Adipocyte (in vitro differentiated cells): Measurements from ENCODE around the gene SENP6.
A peak's percentile ranks its signal among the peaks of the same experiment; 100 is the strongest.
"Not testable (repeated sequence)": the region's sequence is repeated elsewhere in the genome, so short reads cannot be mapped to it uniquely, and the experiment has no call there.

Source experiments
- DNase-seq: peaks from one replicate; pipeline ENCODE4 v3.0.0-alpha.2; 2015; ENCODE audit warnings: low read depth
- H3K27me3 ChIP-seq: replicated peaks from 2 replicates; pipeline ENCODE4 v1.7.0; 2013; ENCODE audit warnings: mild to moderate bottlenecking, low read length, moderate library complexity; ENCODE audit not compliant: control insufficient read depth, insufficient read depth
- H3K36me3 ChIP-seq: 2 replicates; pipeline ENCODE4 v1.7.0; 2013; ENCODE audit warnings: low read length, mild to moderate bottlenecking, moderate library complexity; ENCODE audit not compliant: control insufficient read depth, insufficient read depth, severe bottlenecking
- H3K4me1 ChIP-seq: 2 replicates; pipeline ENCODE4 v1.7.0; 2013; ENCODE audit warnings: mild to moderate bottlenecking, low read length, moderate library complexity; ENCODE audit not compliant: control insufficient read depth, insufficient read depth
- H3K4me3 ChIP-seq: 2 replicates; pipeline ENCODE4 v1.7.0; 2013; ENCODE audit warnings: mild to moderate bottlenecking, low read length, moderate library complexity
- H3K9ac ChIP-seq: 2 replicates; pipeline ENCODE4 v1.7.0; 2013; ENCODE audit warnings: mild to moderate bottlenecking, low read length, moderate library complexity
- H3K9me3 ChIP-seq: 2 replicates; pipeline ENCODE4 v1.7.0; 2013; ENCODE audit warnings: mild to moderate bottlenecking, low read length, moderate library complexity; ENCODE audit not compliant: control insufficient read depth

Gene SENP6

DNA sequence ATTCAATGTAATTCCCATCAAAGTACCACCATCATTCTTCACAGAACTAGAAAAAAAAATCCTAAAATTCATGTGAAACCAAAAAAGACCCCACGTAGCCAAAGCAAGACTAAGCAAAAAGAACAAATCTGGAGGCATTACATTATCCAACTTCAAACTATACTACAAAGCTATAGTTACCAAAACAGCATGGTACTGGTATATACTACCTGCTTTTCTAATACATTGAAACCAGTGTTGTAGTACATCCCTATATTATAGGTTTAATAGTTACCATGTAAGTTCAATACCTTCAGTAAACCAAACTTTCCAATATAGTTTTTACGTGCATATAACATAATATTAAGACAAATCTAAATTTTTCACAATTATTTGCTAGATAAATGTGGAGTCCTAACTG, 17.1 kb upstream of the SENP6 start:
- not testable (repeated sequence) for H3K4me3 ChIP-seq, H3K9ac ChIP-seq, H3K9me3 ChIP-seq, DNase-seq, H3K36me3 ChIP-seq, H3K27me3 ChIP-seq
- H3K4me1 ChIP-seq = peaks cover 15% of the 10 kb centered on the region

DNA sequence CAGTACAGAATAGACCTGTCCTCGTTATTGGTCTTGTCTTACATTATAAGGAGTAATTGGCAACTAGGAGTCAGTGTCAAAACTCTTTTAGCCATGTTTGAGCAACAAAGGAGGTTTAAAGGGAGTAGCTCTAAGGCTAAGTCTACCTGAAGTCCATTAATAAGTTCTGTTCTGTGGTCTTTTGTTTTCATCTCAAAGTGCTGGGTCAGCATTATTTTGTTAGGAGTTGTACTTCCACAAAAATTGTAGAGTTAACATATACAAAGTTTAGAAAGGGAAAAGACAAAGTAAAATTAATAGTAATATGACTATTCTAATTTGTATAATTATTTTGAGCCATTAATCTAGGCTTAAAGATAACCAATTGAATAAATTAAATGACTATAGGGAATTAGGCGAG, 12.7 kb upstream of the SENP6 start:
- no peak overlapping the region for H3K4me3 ChIP-seq
- no peaks in the 10 kb centered on the region for H3K36me3 ChIP-seq
- no peak for DNase-seq
- H3K27me3 ChIP-seq = no peaks in the 10 kb centered on the region
- no peak overlapping the region for H3K9ac ChIP-seq
- no peaks in the 10 kb centered on the region for H3K4me1 ChIP-seq
- H3K9me3 ChIP-seq = peaks cover 8% of the 10 kb centered on the region

DNA sequence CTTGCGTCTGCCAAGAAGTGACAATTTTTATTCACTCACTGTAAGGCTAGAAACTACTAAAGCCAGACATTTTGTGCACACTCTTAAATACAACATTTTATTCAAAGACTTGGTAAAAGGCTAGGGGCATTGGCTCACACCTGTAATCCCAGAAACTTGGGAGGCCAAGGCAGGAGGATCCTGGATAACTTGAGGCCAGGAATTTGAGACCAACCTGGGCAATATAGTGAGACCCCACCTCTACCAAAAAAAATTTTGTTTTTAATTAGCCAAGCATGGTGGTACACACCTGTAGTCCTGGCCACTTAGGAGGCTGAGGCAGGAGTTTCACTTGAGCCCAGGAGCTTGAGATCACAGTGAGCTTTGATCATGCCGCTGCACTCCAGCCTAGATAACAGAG, 11.3 kb upstream of the SENP6 start:
- DNase-seq = no peak
- Histone ChIP-seq H3K4me3 (no peak overlapping the region), H3K27me3 (no peaks in the 10 kb centered on the region), H3K9me3 (no peaks in the 10 kb centered on the region), H3K4me1 (no peaks in the 10 kb centered on the region), H3K36me3 (no peaks in the 10 kb centered on the region), H3K9ac (no peak overlapping the region)

DNA sequence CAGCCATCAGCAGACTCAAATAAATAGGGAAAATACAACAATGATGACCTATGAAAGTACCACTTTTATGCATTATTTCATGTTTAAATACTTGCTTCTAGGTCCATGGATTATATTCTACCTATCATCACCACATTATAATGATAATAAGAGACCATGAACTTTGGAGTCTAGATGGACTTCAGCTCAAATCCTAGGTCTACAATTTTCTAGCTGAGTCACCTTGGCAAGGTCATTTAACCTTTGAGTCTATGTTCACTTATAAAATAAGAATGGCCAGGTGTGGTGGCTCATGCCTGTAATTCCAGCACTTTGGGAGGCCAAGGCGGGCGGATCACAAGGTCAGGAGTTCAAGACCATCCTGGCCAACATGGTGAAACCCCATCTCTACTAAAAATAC, 5.3 kb upstream of the SENP6 start:
- DNase-seq, H3K36me3 ChIP-seq, H3K9ac ChIP-seq: not testable (repeated sequence)

DNA sequence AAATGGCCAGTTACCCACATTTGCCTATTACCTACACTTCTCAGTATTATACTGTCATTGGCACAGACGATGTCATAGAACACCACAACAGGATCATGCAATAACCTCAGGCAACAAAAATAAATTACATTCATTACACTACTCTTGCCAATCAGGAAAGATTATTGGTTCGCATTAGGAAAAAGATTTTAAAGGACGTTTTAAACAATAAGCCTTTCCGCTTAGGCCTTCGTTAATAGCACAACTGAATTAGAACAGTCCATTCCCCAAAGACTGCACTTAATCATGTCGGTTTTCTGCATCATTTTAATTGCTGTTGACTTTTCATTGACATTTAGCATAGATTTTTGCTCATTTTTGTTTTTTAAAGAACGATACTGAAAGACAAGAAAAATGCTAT, 912 bp upstream of the SENP6 start:
- Histone ChIP-seq H3K27me3 (no peaks in the 10 kb centered on the region), H3K9ac (peak overlapping the region; percentile 96), H3K4me1 (peaks cover 13% of the 10 kb centered on the region), H3K9me3 (no peaks in the 10 kb centered on the region), H3K36me3 (no peaks in the 10 kb centered on the region), H3K4me3 (peak overlapping the region; percentile 98)
- DNase-seq = peak; percentile 40

More for the DNA sequence above, 5.3 kb upstream of the SENP6 start:
- H3K4me3 ChIP-seq, H3K9me3 ChIP-seq, H3K4me1 ChIP-seq, H3K27me3 ChIP-seq: not testable (repeated sequence)

DNA sequence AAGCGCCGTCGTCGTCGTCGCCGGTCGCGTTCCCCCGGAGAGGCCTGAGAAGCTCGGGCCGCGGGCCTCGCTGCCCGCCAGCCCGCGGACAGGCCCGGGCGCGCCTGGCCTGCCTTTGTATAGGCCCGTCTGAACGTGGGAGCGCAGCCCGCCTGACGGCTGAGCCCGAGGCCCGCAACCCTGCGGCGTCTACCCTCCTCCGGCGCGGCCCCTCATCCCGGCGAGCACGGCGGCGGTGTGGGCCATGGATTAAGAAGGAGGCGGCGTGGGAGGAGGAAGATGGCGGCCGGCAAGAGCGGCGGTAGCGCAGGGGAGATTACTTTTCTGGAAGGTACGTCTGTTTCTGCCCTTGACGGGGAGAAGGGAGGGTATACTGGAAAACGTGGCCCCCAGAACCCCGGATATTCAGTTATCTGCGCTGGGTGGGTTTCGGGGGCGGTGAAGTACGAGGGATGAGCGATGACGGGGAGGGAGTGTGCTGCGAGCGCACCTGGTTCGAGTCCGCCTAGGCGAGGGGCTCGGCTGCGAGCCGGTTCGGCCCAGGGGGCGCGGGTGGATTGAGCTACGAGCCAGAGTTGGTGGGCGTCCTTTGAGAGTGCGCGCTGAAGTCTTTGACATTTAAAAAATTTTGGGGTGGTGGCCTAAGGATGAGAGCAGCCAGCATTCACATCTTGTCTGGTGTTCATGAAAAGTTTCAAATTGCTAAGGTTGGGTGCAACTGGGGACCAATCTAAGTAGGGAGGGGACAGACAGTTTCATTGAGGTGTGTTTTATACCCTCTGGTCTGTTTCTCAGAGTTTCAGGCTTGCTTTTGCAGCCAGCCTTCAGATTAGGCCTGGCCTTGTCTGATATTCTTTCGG, 796 bp downstream of the SENP6 start:
- H3K36me3 ChIP-seq = no peaks in the 10 kb centered on the region

DNA sequence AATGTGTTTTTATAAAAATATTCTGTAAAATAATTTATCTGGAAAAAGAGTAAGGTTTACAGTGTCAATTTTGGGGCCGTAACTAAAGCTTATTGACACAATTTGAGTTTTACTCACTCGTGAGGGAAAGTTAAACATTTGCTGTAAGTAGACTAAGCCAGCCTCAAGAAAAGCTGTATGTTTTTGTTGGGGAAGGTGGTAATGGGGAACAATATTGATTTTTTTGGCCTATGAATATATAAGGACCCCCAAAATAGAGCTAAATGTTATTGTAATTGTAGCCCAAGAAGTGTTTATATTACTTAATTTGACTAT, 1.4 kb downstream of the SENP6 start:
- no peaks in the 10 kb centered on the region for H3K9me3 ChIP-seq
- H3K9ac ChIP-seq = peak overlapping the region; percentile 96
- H3K27me3 ChIP-seq = no peaks in the 10 kb centered on the region
- peaks cover 13% of the 10 kb centered on the region for H3K4me1 ChIP-seq
- peak; percentile 40 for DNase-seq
- no peaks in the 10 kb centered on the region for H3K36me3 ChIP-seq
- H3K4me3 ChIP-seq = peak overlapping the region; percentile 98

More for the DNA sequence above, 796 bp downstream of the SENP6 start:
- Histone ChIP-seq H3K9ac (peak overlapping the region; percentile 96), H3K9me3 (no peaks in the 10 kb centered on the region), H3K4me1 (peaks cover 13% of the 10 kb centered on the region), H3K4me3 (peak overlapping the region; percentile 98), H3K27me3 (no peaks in the 10 kb centered on the region)
- DNase-seq = peak; percentile 73

DNA sequence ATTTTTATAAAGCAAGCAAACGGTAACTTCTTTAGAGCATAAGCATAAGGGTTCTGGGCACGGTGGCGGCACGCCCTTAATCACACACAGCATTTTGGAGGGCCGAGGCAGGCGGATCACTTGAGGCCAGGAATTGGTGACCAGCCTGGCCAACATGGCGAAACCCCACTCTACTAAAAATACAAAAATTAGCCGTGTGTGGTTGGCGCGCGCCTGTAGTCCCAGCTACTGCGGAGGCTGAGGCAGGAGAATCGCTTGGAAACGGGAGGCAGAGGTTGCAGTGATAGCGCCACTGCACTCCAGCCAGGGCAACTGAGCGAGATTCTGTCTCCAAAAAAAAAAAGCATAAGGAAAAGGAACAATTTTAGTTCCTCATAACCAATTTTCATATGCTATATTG, 2.6 kb downstream of the SENP6 start:
- Histone ChIP-seq H3K9ac (peak overlapping the region; percentile 96), H3K27me3 (no peaks in the 10 kb centered on the region), H3K36me3 (no peaks in the 10 kb centered on the region), H3K4me3 (peak overlapping the region; percentile 98), H3K9me3 (no peaks in the 10 kb centered on the region), H3K4me1 (peaks cover 22% of the 10 kb centered on the region)
- no peak for DNase-seq

DNA sequence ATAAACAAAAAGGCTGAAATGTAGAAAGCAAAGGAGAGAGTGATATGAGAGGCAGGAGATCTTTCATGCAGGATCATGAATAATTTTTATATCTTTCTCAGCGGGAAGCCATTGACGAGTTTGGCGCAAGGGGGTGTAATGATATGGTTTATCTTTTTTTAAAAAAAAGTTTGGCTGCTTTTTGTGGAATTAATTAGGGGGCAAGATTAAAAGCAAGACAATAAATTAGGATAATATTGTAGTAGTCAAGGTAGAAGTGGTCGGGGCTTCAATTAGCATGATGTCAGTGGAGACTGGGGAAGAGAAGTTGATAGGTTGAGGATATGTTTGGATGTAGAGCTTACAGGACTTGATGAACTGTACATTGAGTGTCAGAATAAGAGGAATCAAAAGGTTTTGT, 4.0 kb downstream of the SENP6 start:
- no peak for DNase-seq
- Histone ChIP-seq H3K4me1 (peaks cover 33% of the 10 kb centered on the region), H3K4me3 (no peak overlapping the region), H3K9me3 (no peaks in the 10 kb centered on the region), H3K36me3 (no peaks in the 10 kb centered on the region), H3K9ac (no peak overlapping the region), H3K27me3 (no peaks in the 10 kb centered on the region)

DNA sequence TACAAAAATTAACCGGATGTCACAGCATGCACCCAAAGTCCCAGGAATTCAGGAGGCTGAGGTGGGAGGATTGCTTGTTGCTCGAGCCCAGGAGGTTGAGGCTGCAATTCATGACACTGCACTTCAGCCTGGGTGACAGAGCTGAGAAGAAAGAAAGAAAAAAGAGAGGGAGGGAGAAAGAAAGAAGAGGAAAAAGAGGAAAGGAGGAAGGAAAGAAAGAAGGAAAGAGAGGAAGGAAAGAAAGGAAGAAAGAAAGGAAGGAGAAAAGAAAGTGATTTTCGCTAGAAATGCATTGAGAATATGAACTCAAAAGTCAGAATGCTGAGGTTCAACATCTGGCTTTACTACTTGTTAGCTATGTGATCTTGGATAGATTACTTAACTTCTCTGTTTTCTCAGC, 6.6 kb downstream of the SENP6 start:
- Histone ChIP-seq H3K4me1 (peaks cover 50% of the 10 kb centered on the region), H3K9me3 (no peaks in the 10 kb centered on the region), H3K9ac (no peak overlapping the region), H3K36me3 (no peaks in the 10 kb centered on the region), H3K4me3 (no peak overlapping the region), H3K27me3 (no peaks in the 10 kb centered on the region)
- DNase-seq = no peak

DNA sequence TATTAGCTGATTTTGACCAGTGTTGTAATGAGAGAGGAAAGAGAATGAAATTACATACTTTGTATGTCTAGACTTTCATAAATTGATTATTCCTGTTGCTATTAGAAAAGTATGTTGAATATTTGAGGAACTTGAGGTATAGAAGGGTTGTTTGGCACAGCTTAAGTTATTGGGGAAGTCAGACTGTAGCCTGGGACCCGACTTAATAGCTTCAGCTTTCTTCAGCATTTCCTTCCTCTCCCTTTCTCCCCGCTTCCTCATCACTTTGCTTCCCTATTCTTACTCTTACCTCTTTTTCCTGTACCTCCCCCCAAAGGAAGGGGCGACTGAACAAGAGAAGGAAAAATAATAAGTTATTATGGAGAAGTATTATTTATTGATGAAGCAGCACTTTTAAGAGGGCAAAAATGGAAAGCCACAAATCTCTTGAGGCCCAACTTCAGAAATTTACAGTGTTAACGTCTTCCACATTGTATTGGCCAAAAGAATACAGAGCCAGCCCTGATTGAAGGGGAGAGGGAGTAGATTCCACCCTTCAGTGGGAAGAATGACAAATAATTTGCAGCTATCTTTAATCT, 7.4 kb downstream of the SENP6 start:
- Histone ChIP-seq H3K9me3 (no peaks in the 10 kb centered on the region), H3K4me3 (no peak overlapping the region), H3K27me3 (no peaks in the 10 kb centered on the region), H3K4me1 (peaks cover 57% of the 10 kb centered on the region), H3K36me3 (no peaks in the 10 kb centered on the region), H3K9ac (no peak overlapping the region)
- DNase-seq = no peak
